Body of pancreas (tissue), 4 donors: ENCODE results near the gene RASA4.
"Not testable (repeated sequence)": the region's sequence is repeated elsewhere in the genome, so short reads cannot be mapped to it uniquely, and the experiment has no call there.

Source experiments
- CTCF ChIP-seq, 7 experiments: fragments of 450-650 bp in 4 of 7; fragments of 200-600 bp in 3 of 7; sonication (generic) in 3 of 7; IDR thresholded peaks; one replicate each; pipeline ENCODE4 v1.5.1; 2016 to 2019; ENCODE audit warnings: antibody characterized with exemption in 7 of 7
- POLR2A ChIP-seq, 3 donors: fragments of 450-650 bp; IDR thresholded peaks; one replicate each; pipeline ENCODE4 v1.6.1; 2016; ENCODE audit warnings: antibody characterized with exemption in 3 of 3, mild to moderate bottlenecking in 2 of 3

DNA sequence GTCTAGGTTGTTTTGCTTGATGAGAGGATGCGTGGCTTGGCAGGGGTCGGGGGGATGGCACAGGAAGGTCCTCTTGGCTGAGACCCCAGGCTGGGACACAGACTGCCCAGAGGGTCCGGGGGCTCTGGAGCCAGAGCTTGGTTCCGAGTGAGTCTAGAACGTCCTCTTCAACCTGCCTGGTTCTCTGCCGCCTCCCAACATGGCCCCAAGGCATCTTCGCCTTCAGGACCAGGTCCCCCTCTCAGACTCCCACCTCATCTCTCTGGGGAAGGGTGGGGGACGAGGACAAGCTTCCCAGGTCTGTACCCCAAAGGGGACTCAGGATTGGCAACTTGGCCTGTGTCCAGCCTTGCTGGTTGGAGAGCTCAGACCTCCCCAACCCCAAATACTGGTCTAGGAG lies 74.5 kb downstream of the RASA4 start:
- not testable (repeated sequence) for TF ChIP-seq CTCF, POLR2A (IDR thresholded peaks at IDR 0.05)
